Naive thymus-derived CD8-positive, alpha-beta T cell (primary cell): Measurements from ENCODE around the gene SLC49A4. TPM values are rescaled to one million over a fixed set of nuclear protein-coding genes. Genes with fewer than 3 reads are reported as not detected.

Source experiments
- ATAC-seq, 2 donors: fragments of 150-1000 bp; cut with Tn5 transposase in 1 of 2; sonication (Bioruptor Pico), chemical (Tn5 transposase) in 1 of 2; 1 replicate in 1 of 2; 2 replicates in 1 of 2; pipeline ENCODE4 v1.10.0; 2021; ENCODE audit warnings: mild to moderate bottlenecking in 2 of 2, moderate library complexity in 2 of 2
- POLR2A ChIA-PET: fragments of 350-600 bp; sonication (Branson Sonifier 250); formaldehyde crosslinking; loops from one replicate; lab custom pipeline; 2021; ENCODE audit warnings: antibody characterized with exemption; lab: Charles Lee
- DNase-seq, 10 donors: peaks; one replicate each; pipeline versions ENCODE4 v3.0.0 to v3.0.0-alpha.2; 2020 to 2022
- H3K27ac Mint-ChIP-seq, 10 donors: one replicate each; pipeline ENCODE4 v1.8.0; 2020 to 2022; ENCODE audit warnings: mild to moderate bottlenecking in 10 of 10, mixed read lengths in 10 of 10, moderate library complexity in 4 of 10, inconsistent platforms in 1 of 10
- H3K27me3 Mint-ChIP-seq, 5 donors: one replicate each; pipeline ENCODE4 v1.8.0; 2021 to 2022; ENCODE audit warnings: mixed read lengths in 5 of 5
- H3K36me3 Mint-ChIP-seq, 3 donors: one replicate each; pipeline ENCODE4 v1.8.0; 2020 to 2022; ENCODE audit warnings: mixed read lengths in 3 of 3, mild to moderate bottlenecking in 2 of 3, inconsistent platforms in 1 of 3
- H3K4me1 Mint-ChIP-seq, 4 donors: one replicate each; pipeline ENCODE4 v1.8.0; 2021 to 2022; ENCODE audit warnings: mixed read lengths in 4 of 4
- H3K4me3 Mint-ChIP-seq, 10 donors: one replicate each; pipeline ENCODE4 v1.8.0; 2020 to 2022; ENCODE audit warnings: mild to moderate bottlenecking in 10 of 10, mixed read lengths in 10 of 10, moderate library complexity in 6 of 10, inconsistent platforms in 1 of 10
- H3K9me3 Mint-ChIP-seq, 9 donors: one replicate each; pipeline ENCODE4 v1.8.0; 2020 to 2022; ENCODE audit warnings: mixed read lengths in 9 of 9, mild to moderate bottlenecking in 3 of 9, inconsistent platforms in 1 of 9, moderate library complexity in 1 of 9
- polyA plus RNA-seq, 3 donors: library from polyadenylated mRNA; unstranded; fragments of 300-500 nt; fragmentation: Illumina TruSeq; gene quantifications; one replicate each; pipeline ENCODE4 v1.2.3, GENCODE V29; 2021
- total RNA-seq, 8 experiments: library from RNA in 2 of 8; stranded (reverse) in 2 of 8; gene quantifications; one replicate each; pipeline ENCODE4 v1.2.3 and lab custom pipeline; 2021 to 2026

Gene SLC49A4
- total and polyA plus RNA-seq, 5 experiments from 2014 or later, result 1.3 to 8.7 (median 2.5) TPM

DNA sequence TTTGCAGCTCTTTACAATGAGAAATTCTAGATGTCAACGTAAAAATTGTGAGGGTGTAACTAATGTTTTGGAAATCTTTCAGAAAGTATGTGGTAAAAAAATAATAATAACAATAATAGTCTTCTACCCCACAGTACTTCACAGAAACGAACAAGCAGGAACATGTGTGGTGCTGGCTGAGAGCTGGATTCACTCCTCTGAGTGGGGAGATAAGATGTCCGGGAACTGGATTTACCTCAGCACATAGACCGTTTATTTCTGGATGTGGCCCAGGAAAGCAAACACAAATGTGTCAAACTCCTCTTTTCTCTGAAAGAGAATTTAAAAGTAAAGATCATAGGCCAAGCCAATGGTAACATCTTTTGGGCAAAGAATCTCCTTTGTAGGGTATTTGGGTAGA, 103.4 kb downstream of the SLC49A4 start:
- Mint-ChIP-seq H3K27me3 (peaks cover 0 to 14% (median 0%) of the 10 kb centered on the region in 5 donors), H3K36me3 (no peaks in the 10 kb centered on the region), H3K4me1 (peaks cover 3 to 5% (median 4%) of the 10 kb centered on the region in 4 donors), H3K27ac (no peak overlapping the region), H3K9me3 (no peaks in the 10 kb centered on the region), H3K4me3 (no peak overlapping the region)
- POLR2A ChIA-PET, result no interaction called here
- ATAC-seq, result no peak
- no peak for DNase-seq

DNA sequence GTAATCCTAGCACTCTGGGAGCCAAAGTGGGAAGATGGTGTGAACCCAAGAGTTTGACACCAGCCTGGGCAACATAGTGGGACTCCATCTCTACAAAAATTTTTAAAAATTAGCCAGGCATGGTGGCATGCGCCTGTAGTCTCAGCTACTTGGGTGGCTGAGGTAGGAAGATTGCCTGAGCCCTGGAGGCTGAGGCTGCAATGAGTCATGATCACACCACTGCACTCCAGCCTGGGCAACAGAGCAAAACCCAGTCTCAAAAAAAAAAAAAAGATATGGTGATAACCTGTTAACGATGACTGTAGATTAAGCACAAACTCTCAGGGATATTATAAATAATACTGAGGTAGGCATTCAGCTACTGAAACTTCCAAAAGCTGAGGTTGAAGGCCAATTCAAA, 107.5 kb downstream of the SLC49A4 start:
- Mint-ChIP-seq H3K9me3 (peaks cover 0 to 17% (median 9%) of the 10 kb centered on the region in 9 donors), H3K4me1 (no peaks in the 10 kb centered on the region), H3K27ac (no peak overlapping the region), H3K27me3 (peaks cover 0 to 14% (median 4%) of the 10 kb centered on the region in 5 donors), H3K36me3 (peaks cover 0 to 12% (median 0%) of the 10 kb centered on the region in 3 donors), H3K4me3 (no peak overlapping the region)
- no peak for DNase-seq
- no peak for ATAC-seq
- POLR2A ChIA-PET, result no interaction called here

DNA sequence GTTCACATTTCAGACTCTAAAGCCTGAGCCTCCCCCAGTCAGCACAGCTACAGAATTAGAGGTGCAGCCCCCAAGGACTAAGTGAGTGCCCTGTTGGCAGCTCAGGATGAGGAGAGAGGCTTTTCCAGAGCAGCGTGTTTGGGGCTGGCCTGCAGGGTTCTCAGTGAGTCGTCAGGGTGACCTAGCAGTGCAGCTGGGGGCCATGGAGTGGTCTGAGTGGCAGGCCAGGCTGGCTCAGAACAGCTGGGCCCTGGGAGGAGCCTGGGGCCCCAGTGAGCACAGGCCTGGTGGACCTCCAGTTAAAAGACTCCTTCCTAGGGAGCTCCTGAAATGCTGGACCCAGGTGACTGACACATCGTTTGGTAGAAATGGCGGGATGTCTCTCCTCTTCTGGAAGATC, 108.3 kb downstream of the SLC49A4 start:
- H3K27ac Mint-ChIP-seq, result no peak overlapping the region
- ATAC-seq, result no peak
- DNase-seq, result no peak
- H3K36me3 Mint-ChIP-seq, result peaks cover 0 to 12% (median 0%) of the 10 kb centered on the region in 3 donors
- H3K9me3 Mint-ChIP-seq, result peaks cover 0 to 17% (median 9%) of the 10 kb centered on the region in 9 donors
- peaks cover 0 to 12% (median 4%) of the 10 kb centered on the region in 5 donors for H3K27me3 Mint-ChIP-seq
- POLR2A ChIA-PET, result no interaction called here
- no peak overlapping the region for H3K4me3 Mint-ChIP-seq
- no peaks in the 10 kb centered on the region for H3K4me1 Mint-ChIP-seq

DNA sequence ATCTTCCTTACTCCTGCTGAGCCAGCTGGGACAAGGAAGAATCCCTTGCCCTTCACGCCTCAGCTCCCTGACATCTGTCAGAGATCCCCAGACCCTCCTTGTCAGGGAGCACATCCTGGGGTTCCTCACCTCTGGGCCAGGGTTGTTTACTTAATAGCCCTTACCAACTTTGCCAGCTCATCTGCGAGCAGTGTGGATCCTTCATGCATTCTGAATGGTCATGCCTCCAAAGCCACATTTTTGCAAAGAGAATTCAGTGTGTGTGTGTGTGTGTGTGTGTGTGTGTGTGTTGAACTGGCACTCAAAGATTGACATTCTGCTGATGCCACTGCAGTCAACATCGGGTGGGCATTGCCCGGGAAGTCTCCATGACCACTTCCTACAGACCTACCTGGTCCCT, 112.6 kb downstream of the SLC49A4 start:
- POLR2A ChIA-PET, result no interaction called here
- H3K4me1 Mint-ChIP-seq, result peaks cover 0 to under 1% (median 0%) of the 10 kb centered on the region in 4 donors
- H3K4me3 Mint-ChIP-seq, result no peak overlapping the region
- peaks cover 9 to 34% (median 13%) of the 10 kb centered on the region in 5 donors for H3K27me3 Mint-ChIP-seq
- H3K9me3 Mint-ChIP-seq, result peaks cover 0 to 17% (median 9%) of the 10 kb centered on the region in 9 donors
- ATAC-seq (no peak), DNase-seq (no peak)
- peaks cover 0 to 12% (median 0%) of the 10 kb centered on the region in 3 donors for H3K36me3 Mint-ChIP-seq
- H3K27ac Mint-ChIP-seq, result no peak overlapping the region

DNA sequence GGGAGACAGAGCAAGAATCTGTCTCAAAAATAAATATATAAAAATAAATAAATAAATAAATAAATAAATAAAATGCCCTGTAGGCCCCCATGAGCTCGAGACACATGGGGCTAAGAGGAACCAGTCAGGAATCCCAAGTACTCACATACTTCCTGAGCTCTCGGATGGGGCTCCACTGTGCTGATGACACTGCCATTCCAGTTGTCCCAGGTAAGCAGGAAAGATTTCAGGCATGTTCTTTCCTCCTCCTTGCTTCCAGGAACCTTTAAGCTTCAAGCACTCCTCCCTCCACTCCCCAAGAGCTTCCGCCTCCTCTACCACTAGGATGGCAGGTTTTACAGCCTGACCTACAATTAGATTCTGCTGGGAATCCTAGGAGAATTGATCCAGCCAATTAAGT, 113.4 kb downstream of the SLC49A4 start:
- POLR2A ChIA-PET, result no interaction called here
- Mint-ChIP-seq H3K27me3 (peaks cover 9 to 35% (median 13%) of the 10 kb centered on the region in 5 donors), H3K4me3 (no peak overlapping the region), H3K4me1 (peaks cover 0 to 2% (median 0%) of the 10 kb centered on the region in 4 donors), H3K36me3 (peaks cover 0 to 12% (median 0%) of the 10 kb centered on the region in 3 donors), H3K27ac (no peak overlapping the region), H3K9me3 (peaks cover 0 to 17% (median 9%) of the 10 kb centered on the region in 9 donors)
- ATAC-seq, result no peak
- no peak for DNase-seq

DNA sequence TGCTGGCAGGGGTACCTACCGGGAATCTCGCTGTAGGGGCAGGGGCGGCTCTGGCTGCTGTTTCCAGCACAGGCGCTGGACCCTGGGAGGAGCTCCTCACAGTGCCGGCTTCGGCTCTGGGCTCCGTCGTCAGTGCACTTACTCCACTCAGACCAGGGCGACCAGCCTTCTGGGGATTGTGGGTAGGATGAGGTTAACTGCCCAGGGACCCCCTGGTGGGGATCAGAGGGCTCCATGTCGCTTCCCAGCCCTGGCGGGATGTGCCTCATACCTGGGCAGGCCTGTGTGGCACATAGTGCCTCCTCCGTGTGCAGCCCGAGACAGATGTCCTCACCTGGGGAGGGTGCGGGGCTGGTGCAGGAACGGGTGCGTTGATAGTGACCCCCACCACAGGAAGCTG, 117.0 kb downstream of the SLC49A4 start:
- H3K27ac Mint-ChIP-seq, result no peak overlapping the region
- peaks cover 0 to 6% (median 0%) of the 10 kb centered on the region in 3 donors for H3K36me3 Mint-ChIP-seq
- peaks cover 9 to 42% (median 18%) of the 10 kb centered on the region in 5 donors for H3K27me3 Mint-ChIP-seq
- DNase-seq, result no peak
- H3K4me3 Mint-ChIP-seq, result no peak overlapping the region
- POLR2A ChIA-PET, result no interaction called here
- peaks cover 4 to 12% (median 9%) of the 10 kb centered on the region in 4 donors for H3K4me1 Mint-ChIP-seq
- H3K9me3 Mint-ChIP-seq, result peaks cover 0 to 3% (median 0%) of the 10 kb centered on the region in 9 donors
- no peak for ATAC-seq

DNA sequence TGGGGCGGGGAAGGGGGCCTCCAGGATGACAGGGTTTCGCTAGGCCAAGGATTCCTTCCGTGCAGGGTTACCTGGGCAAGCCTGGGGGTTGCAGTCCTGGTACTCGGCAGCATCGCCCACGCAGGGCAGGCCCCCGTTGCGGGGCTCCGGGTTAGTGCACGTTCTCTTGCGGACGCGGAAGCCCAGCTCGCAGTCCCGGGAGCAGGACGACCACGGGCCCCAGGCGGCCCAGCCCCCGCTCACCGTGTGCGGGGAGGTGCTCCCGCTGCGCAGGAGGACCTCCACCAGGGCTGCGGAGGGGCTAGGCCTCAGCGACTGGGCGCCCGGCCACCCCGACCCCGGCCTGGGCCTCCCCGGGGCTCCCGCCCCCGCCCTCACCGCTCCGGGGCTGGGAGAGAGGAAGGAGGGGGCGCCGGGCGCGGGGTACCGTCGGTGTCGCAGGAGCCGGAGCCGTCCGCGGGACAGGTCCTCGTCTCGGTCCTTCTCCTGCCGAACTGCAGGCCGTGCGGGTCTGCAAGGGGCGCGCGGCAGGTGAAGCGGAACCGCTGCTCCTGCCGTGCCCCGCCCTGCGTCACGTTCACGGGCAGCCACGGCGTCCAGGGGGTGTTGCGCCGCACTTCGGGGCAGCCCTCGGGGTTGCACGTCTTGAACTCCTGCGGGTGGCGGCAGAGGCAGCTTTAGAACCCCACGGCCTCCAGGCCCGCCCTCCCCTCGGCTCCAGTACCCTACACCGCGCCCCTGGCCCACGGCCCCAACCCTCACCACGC, 118.1 kb downstream of the SLC49A4 start:
- peak overlapping the region in 3 of 10 donors; percentile 3 to 59 (median 22) for H3K4me3 Mint-ChIP-seq
- ATAC-seq (no peak), DNase-seq (no peak)
- peaks cover 7 to 42% (median 22%) of the 10 kb centered on the region in 5 donors for H3K27me3 Mint-ChIP-seq
- peaks cover 0 to 6% (median 0%) of the 10 kb centered on the region in 3 donors for H3K36me3 Mint-ChIP-seq
- no peaks in the 10 kb centered on the region for H3K9me3 Mint-ChIP-seq
- no peak overlapping the region for H3K27ac Mint-ChIP-seq
- peaks cover 4 to 12% (median 9%) of the 10 kb centered on the region in 4 donors for H3K4me1 Mint-ChIP-seq
- POLR2A ChIA-PET, result no interaction called here

DNA sequence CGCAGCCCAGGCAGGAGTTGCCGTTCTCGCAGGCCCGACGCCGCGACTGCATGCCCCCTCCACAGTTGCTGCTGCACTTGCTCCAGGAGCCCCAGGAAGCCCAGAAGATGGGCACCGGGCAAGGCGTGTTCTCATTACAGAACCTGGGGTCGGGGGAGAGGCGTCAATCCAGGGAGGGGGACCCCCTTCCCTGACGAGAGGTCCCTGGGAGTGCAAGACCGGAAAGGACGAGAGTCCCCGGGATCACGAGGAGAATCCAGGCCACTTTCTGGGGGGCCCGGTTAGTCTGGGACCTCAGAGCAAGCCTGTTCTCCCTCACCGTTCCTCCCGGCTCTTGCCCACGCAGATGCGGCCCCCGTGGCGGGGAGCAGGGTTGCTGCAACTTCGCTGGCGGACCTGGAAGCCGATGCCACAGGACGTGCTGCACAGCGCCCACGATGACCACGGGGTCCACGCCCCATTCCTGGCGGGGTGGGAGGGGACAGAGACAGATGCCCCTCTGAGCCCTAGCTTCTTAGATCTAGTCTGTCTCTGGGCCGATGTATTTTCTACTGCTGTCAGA, 118.8 kb downstream of the SLC49A4 start:
- H3K4me3 Mint-ChIP-seq, result peak overlapping the region in 4 of 10 donors; percentile 4 to 34 (median 12)
- no peak for ATAC-seq
- POLR2A ChIA-PET, result no interaction called here
- no peak for DNase-seq
- no peak overlapping the region for H3K27ac Mint-ChIP-seq
- H3K36me3 Mint-ChIP-seq, result peaks cover 0 to 6% (median 0%) of the 10 kb centered on the region in 3 donors
- H3K9me3 Mint-ChIP-seq, result no peaks in the 10 kb centered on the region
- H3K27me3 Mint-ChIP-seq, result peaks cover 7 to 42% (median 22%) of the 10 kb centered on the region in 5 donors
- H3K4me1 Mint-ChIP-seq, result peaks cover 4 to 12% (median 9%) of the 10 kb centered on the region in 4 donors

DNA sequence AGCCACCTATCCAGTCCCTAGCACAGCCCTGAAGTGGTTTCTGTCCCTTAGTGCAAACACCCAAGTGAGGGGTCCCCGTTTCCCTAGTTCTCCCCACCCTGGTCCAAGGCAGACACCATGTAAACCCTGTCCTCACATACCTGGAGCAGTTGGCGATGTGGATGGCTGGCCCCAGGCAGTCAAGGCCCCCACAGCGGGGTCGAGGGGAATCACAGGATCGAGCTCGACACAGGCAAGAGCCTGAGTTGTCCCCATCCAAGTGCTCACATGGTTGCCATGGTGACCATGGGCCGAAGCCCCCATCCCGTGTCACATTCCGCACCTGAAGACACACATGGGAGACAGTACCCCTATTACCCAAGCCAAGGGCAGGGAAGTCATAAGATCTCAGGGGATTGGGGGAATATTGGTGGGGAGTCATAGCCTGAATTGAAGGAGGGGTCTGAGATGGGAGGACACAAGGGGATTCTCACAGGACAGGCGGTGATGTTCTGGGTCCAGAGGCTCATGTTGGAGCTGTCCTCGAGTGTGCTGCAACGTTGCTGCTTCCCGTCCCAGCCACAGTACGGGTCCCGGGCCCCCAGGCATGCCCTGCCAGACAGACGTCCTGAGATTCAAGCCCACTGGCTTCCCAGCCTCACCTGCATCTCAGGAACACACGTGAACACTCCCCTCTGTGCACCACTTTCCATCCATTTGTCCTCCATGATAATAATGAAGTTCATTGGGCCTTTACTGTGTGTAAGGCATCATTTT, 120.6 kb downstream of the SLC49A4 start:
- H3K9me3 Mint-ChIP-seq, result no peaks in the 10 kb centered on the region
- DNase-seq, result no peak
- POLR2A ChIA-PET, result no interaction called here
- peaks cover 4 to 12% (median 9%) of the 10 kb centered on the region in 4 donors for H3K4me1 Mint-ChIP-seq
- no peak for ATAC-seq
- no peak overlapping the region for H3K4me3 Mint-ChIP-seq
- peak overlapping the region in 1 of 10 donors; percentile 50 for H3K27ac Mint-ChIP-seq
- H3K27me3 Mint-ChIP-seq, result peaks cover 12 to 41% (median 31%) of the 10 kb centered on the region in 5 donors
- peaks cover 0 to 6% (median 0%) of the 10 kb centered on the region in 3 donors for H3K36me3 Mint-ChIP-seq

DNA sequence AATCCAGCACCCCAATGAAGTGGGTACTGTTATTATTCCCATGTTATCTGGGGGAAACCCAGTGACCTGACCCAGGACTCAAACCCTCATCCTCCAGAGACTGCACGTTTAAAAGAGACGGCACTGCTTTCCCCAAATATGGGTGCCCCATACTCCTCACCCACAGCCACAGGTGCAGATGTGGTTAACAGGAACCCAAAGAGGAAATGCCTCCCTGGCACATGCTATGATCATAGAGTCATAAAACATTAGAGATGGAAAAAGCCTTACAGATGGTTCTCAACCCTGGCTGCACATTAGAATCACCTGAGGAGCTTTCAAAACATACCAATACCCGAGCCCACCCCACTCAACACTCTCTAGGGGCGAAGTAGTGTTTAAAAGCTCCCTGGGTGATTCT, 121.2 kb downstream of the SLC49A4 start:
- no peak overlapping the region for H3K27ac Mint-ChIP-seq
- no peak for DNase-seq
- no peak for ATAC-seq
- peaks cover 10 to 41% (median 32%) of the 10 kb centered on the region in 5 donors for H3K27me3 Mint-ChIP-seq
- peaks cover 4 to 12% (median 9%) of the 10 kb centered on the region in 4 donors for H3K4me1 Mint-ChIP-seq
- no peaks in the 10 kb centered on the region for H3K9me3 Mint-ChIP-seq
- no peak overlapping the region for H3K4me3 Mint-ChIP-seq
- POLR2A ChIA-PET, result no interaction called here
- H3K36me3 Mint-ChIP-seq, result peaks cover 0 to 6% (median 0%) of the 10 kb centered on the region in 3 donors

DNA sequence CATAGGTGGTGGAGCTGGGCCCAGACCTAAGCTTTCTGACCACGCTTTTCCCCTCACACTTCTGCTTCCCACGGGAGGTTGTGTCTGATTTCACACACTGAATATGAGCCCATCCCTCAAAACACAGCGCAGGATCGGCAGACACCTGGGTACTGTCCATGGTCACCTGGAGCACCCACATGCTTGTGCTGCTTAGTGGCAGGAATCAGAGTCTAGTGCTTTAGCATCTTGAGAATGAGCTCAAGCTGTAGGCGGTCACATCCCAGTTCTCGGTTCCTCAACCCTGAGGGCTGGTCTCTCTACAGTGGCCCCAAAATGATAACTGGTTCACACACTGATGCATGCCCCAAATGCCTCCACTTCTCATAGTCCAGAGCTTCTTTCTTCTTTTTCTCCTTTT, 121.7 kb downstream of the SLC49A4 start:
- POLR2A ChIA-PET, result no interaction called here
- DNase-seq, result no peak
- ATAC-seq, result no peak
- Mint-ChIP-seq H3K9me3 (no peaks in the 10 kb centered on the region), H3K27ac (no peak overlapping the region), H3K27me3 (peaks cover 14 to 43% (median 27%) of the 10 kb centered on the region in 5 donors), H3K4me3 (no peak overlapping the region), H3K36me3 (peaks cover 0 to 6% (median 0%) of the 10 kb centered on the region in 3 donors), H3K4me1 (peaks cover 4 to 15% (median 9%) of the 10 kb centered on the region in 4 donors)

DNA sequence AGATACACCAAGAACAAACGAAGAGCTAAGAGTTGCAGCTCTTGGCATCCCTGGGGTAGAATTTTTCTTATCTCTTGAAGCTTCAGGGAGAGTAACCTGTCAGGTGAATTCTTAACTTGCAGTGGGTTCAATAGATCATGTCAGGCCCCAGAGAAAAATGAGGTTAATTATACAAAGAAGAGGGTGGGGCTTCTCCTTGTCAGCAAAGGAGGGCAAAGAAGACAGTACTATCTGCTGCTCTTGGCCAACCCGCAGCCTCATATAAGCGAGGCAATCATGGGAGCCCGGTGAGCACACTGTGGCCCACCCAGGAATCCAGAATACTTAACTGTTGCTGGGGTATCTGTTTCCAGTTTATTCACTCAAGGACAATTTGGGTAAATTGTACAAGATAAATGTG, 122.5 kb downstream of the SLC49A4 start:
- ATAC-seq (no peak), DNase-seq (no peak)
- Mint-ChIP-seq H3K4me3 (no peak overlapping the region), H3K27ac (no peak overlapping the region), H3K4me1 (peaks cover 4 to 16% (median 11%) of the 10 kb centered on the region in 4 donors), H3K9me3 (no peaks in the 10 kb centered on the region), H3K36me3 (peaks cover 0 to 6% (median 0%) of the 10 kb centered on the region in 3 donors), H3K27me3 (peaks cover 14 to 43% (median 27%) of the 10 kb centered on the region in 5 donors)
- POLR2A ChIA-PET, result no interaction called here
